ENCODE data around the gene ZSCAN29.

The ZSCAN29 gene

DNA sequence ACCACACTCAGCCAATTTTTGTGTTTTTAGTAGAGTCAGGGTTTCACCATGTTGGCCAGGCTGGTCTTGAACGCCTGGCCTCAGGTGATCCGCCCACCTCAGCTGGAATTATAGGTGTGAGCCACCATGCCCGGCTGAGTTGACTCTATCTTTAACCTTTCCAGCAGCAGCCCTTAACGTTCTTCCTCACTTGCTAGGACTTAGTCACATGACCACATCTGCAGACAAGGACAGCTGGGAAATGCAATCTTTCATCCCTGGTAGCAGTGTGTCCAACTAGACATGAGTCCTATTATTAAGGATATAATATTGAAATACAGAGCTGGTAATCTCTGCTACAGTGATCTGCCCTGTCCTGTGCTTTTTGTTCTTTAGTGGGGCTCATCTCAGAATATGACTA is 58.5 kb downstream of the ZSCAN29 start:
- H3K4me3 ChIP-seq (ENCODE audit: low read depth in 1 of 2, low read length in 2 of 2), result no peak overlapping the region
- no peaks in the 10 kb centered on the region for H3K4me1 ChIP-seq (ENCODE audit: insufficient read depth, low read length)
- no peaks in the 10 kb centered on the region for H3K9me3 ChIP-seq (ENCODE audit: low read length)
- H3K9ac ChIP-seq (ENCODE audit: low read length), result no peak overlapping the region
- no peak overlapping the region for H3K27ac ChIP-seq (ENCODE audit: low read depth, low read length)
- no peaks in the 10 kb centered on the region for H3K36me3 ChIP-seq (ENCODE audit: insufficient read depth, low read length)
- peaks cover 0 to 13% of the 10 kb centered on the region in 2 donors for H3K27me3 ChIP-seq (ENCODE audit: control insufficient read depth in 1 of 2, insufficient read depth in 2 of 2, low read length in 2 of 2)

Measured in muscle layer of colon (tissue), 2 donors.